OCI-LY7 (cell line): ENCODE results near the gene VPS13D. TPM values are rescaled to one million over a fixed set of nuclear protein-coding genes. Genes with fewer than 3 reads are reported as not detected.

Experiments used
- BruUV-seq: library from RNA; stranded (reverse); fragments of 400-500 nt; replicated peaks from 2 replicates; lab custom pipeline; 2021; lab: Mats Ljungman, UMichigan
- CTCF ChIA-PET: fragments of 300-600 bp; sonication (Branson Sonifier 250); formaldehyde crosslinking; loops from one replicate; lab custom pipeline; 2022; ENCODE audit warnings: antibody characterized with exemption; ENCODE audit not compliant: unreplicated experiment; lab: Charles Lee
- POLR2A ChIA-PET: fragments of 300-600 bp; sonication (Branson Sonifier 250); formaldehyde crosslinking; loops from one replicate; lab custom pipeline; 2022; ENCODE audit warnings: antibody characterized with exemption; lab: Charles Lee
- DNase-seq: peaks from one replicate; pipeline ENCODE4 v3.0.0-alpha.2; 2015; ENCODE audit warnings: low spot score
- H2AFZ ChIP-seq: fragments of 200-600 bp; sonication (generic), shearing (Covaris generic); 2 replicates; pipeline ENCODE4 v1.6.1; 2014; ENCODE audit warnings: mild to moderate bottlenecking, antibody characterized with exemption, low read length, moderate library complexity
- H3K27ac ChIP-seq: fragments of 200-600 bp; sonication (generic); 2 replicates; pipeline ENCODE4 v1.5.1; 2014; ENCODE audit warnings: mixed run types, low read depth, mild to moderate bottlenecking, moderate library complexity, low read length, inconsistent platforms; ENCODE audit not compliant: poor library complexity, severe bottlenecking
- H3K36me3 ChIP-seq: fragments of 200-600 bp; sonication (generic); 2 replicates; pipeline ENCODE4 v1.6.1; 2014; ENCODE audit warnings: mild to moderate bottlenecking, antibody characterized with exemption, low read length, moderate library complexity, mixed read lengths; ENCODE audit not compliant: insufficient read depth
- H3K4me1 ChIP-seq: fragments of 200-600 bp; sonication (generic); 2 replicates; pipeline ENCODE4 v1.5.1; 2014; ENCODE audit warnings: mild to moderate bottlenecking, low read length; ENCODE audit not compliant: insufficient read depth, poor library complexity, severe bottlenecking
- H3K4me2 ChIP-seq: fragments of 200-600 bp; sonication (generic); 2 replicates; pipeline ENCODE4 v1.6.1; 2014; ENCODE audit warnings: mild to moderate bottlenecking, low read length
- H3K4me3 ChIP-seq: fragments of 200-600 bp; sonication (generic); 2 replicates; pipeline ENCODE4 v1.5.1; 2014; ENCODE audit warnings: mild to moderate bottlenecking, low read depth, low read length; ENCODE audit not compliant: poor library complexity, severe bottlenecking
- H3K79me2 ChIP-seq: fragments of 200-600 bp; sonication (generic); 2 replicates; pipeline ENCODE4 v1.6.1; 2016; ENCODE audit warnings: low read depth, mild to moderate bottlenecking, low read length, moderate library complexity, mixed read lengths; ENCODE audit not compliant: insufficient read depth
- H3K9me2 ChIP-seq: fragments of 200-600 bp; sonication (generic); 2 replicates; pipeline ENCODE4 v1.6.1; 2016; ENCODE audit warnings: mild to moderate bottlenecking, low read length, mixed read lengths; ENCODE audit not compliant: insufficient read depth
- H3K9me3 ChIP-seq: fragments of 200-600 bp; sonication (generic); 2 replicates; pipeline ENCODE4 v1.6.1; 2014; ENCODE audit warnings: mild to moderate bottlenecking, mixed run types, low read length, mixed read lengths
- H4K20me1 ChIP-seq: fragments of 200-600 bp; sonication (generic); 2 replicates; pipeline ENCODE4 v1.6.1; 2014; ENCODE audit warnings: mild to moderate bottlenecking, antibody characterized with exemption, low read length, moderate library complexity, mixed read lengths; ENCODE audit not compliant: insufficient read depth
- CTCF ChIP-seq: fragments of 200-600 bp; sonication (generic); conservative IDR thresholded peaks from 2 replicates; pipeline ENCODE4 v1.5.1; 2014; ENCODE audit warnings: mild to moderate bottlenecking, antibody characterized with exemption, low read length, moderate library complexity, mixed read lengths
- EZH2phosphoT487 ChIP-seq: fragments of 200-600 bp; sonication (generic); IDR thresholded peaks from 2 replicates; pipeline ENCODE4 v1.6.1; 2018; ENCODE audit warnings: low read depth, borderline replicate concordance, mild to moderate bottlenecking, mixed run types, antibody characterized with exemption, low read length, moderate library complexity, mixed read lengths
- intact Hi-C: fragments of 100-400 bp; cut with micrococcal nuclease; formaldehyde crosslinking; loops from one replicate; pipeline ENCODE4 v1.10.0; 2022; ENCODE audit not compliant: unreplicated experiment
- total RNA-seq, 2 experiments: library from RNA; depleted of rRNA in 1 of 2; stranded (reverse); fragments of >200 nt in 1 of 2; shearing (Covaris generic) in 1 of 2; gene quantifications; 2 replicates each; pipeline ENCODE4 v1.2.3, GENCODE V29; 2014 to 2022

The VPS13D gene
- total RNA-seq, 2 experiments from 2014 or later: 23.9 to 39.2 TPM

- Histone ChIP-seq H3K9me3 (no peaks in the 10 kb centered on the region), H3K4me3 (no peak overlapping the region), H3K79me2 (no peaks in the 10 kb centered on the region), H2AFZ (no peak overlapping the region), H3K36me3 (no peaks in the 10 kb centered on the region), H3K9me2 (no peaks in the 10 kb centered on the region), H3K4me2 (no peak overlapping the region), H3K27ac (no peak overlapping the region), H4K20me1 (no peaks in the 10 kb centered on the region), H3K4me1 (no peaks in the 10 kb centered on the region)
- ChIA-PET POLR2A (interaction anchor here (0.5 to 0.8 kb wide), 2 partner anchors 133 to 167 kb away, joined by 4 to 5 read pairs; no protein-coding TSS in a partner anchor), CTCF (no interaction called here)
- no peak for DNase-seq
- intact Hi-C loops: no loop called here
- no TSS peak for BruUV-seq
- TF ChIP-seq CTCF: no peak
- no peak for TF ChIP-seq EZH2phosphoT487
Observed at GRCh38 chr1:12472156-12472797, 242.4 kb downstream of the VPS13D start.

GRCh38 chr1:12472798-12473551, 243.1 kb downstream of the VPS13D start:
- Histone ChIP-seq H3K9me3 (no peaks in the 10 kb centered on the region), H3K4me3 (no peak overlapping the region), H3K9me2 (no peaks in the 10 kb centered on the region), H3K79me2 (no peaks in the 10 kb centered on the region), H3K4me2 (no peak overlapping the region), H2AFZ (no peak overlapping the region), H4K20me1 (no peaks in the 10 kb centered on the region), H3K4me1 (no peaks in the 10 kb centered on the region), H3K27ac (no peak overlapping the region), H3K36me3 (no peaks in the 10 kb centered on the region)
- CTCF ChIA-PET: no interaction called here
- DNase-seq: no peak
- intact Hi-C loops: no loop called here
- no peak for TF ChIP-seq EZH2phosphoT487
- no peak for TF ChIP-seq CTCF
- POLR2A ChIA-PET: interaction anchor here (0.5 to 0.8 kb wide), 2 partner anchors 134 to 166 kb away, joined by 4 to 5 read pairs; no protein-coding TSS in a partner anchor
- BruUV-seq: no TSS peak
